GM19099 (cell line): Measurements from ENCODE around the gene KNDC1.

Experiments used
- POLR2A ChIP-seq: IDR thresholded peaks from 3 replicates; pipeline ENCODE4 v1.6.1; 2011; ENCODE audit warnings: low read depth; ENCODE audit not compliant: insufficient read length; ENCODE audit errors: extremely low read depth

KNDC1 gene

GRCh38 chr10:133132473-133133291 lies 27.3 kb upstream of the KNDC1 start:
- TF ChIP-seq POLR2A: no peak

GRCh38 chr10:133133471-133134231 lies 26.4 kb upstream of the KNDC1 start:
- TF ChIP-seq POLR2A: no peak

- no peak for TF ChIP-seq POLR2A
These were observed 25.5 kb upstream of the KNDC1 start for GRCh38 chr10:133134411-133135115.

GRCh38 chr10:133135116-133135465 lies 24.9 kb upstream of the KNDC1 start:
- TF ChIP-seq POLR2A: no peak

- TF ChIP-seq POLR2A: no peak
These were observed 20.4 kb upstream of the KNDC1 start for GRCh38 chr10:133139551-133140065.

- TF ChIP-seq POLR2A: no peak
These were observed 19.4 kb upstream of the KNDC1 start for GRCh38 chr10:133140417-133141143.

GRCh38 chr10:133141144-133141957 lies 18.7 kb upstream of the KNDC1 start:
- TF ChIP-seq POLR2A: no peak

- TF ChIP-seq POLR2A: no peak
These were observed 18.1 kb upstream of the KNDC1 start for GRCh38 chr10:133141958-133142340.

- no peak for TF ChIP-seq POLR2A
These were observed 17.4 kb upstream of the KNDC1 start for GRCh38 chr10:133142523-133143199.

- TF ChIP-seq POLR2A: no peak
These were observed 16.9 kb upstream of the KNDC1 start for GRCh38 chr10:133143200-133143533.

- TF ChIP-seq POLR2A: no peak
These were observed 16.5 kb upstream of the KNDC1 start for GRCh38 chr10:133143546-133143945.

GRCh38 chr10:133144771-133145170 lies 15.2 kb upstream of the KNDC1 start:
- TF ChIP-seq POLR2A: no peak

- TF ChIP-seq POLR2A: no peak
These were observed 9.8 kb upstream of the KNDC1 start for GRCh38 chr10:133150226-133150625.

- TF ChIP-seq POLR2A: no peak
These were observed 9.4 kb upstream of the KNDC1 start for GRCh38 chr10:133150656-133151055.

- TF ChIP-seq POLR2A: no peak
These were observed 8.5 kb upstream of the KNDC1 start for GRCh38 chr10:133151543-133151972.
